GM18498 (cell line): ENCODE results near the gene ANKS1A.
"Not testable (repeated sequence)": the region's sequence is repeated elsewhere in the genome, so short reads cannot be mapped to it uniquely, and the experiment has no call there.

Experiments
- ATAC-seq: cut with Tn5 transposase; IDR thresholded peaks from one replicate; pipeline ENCODE4 v1.9.1; 2021; ENCODE audit warnings: mild to moderate bottlenecking, moderate library complexity; ENCODE audit not compliant: unreplicated experiment

ANKS1A gene

GRCh38 chr6:34916348-34916967, 27.4 kb downstream of the ANKS1A start:
- no peak for ATAC-seq

GRCh38 chr6:34917626-34918285, 28.7 kb downstream of the ANKS1A start:
- ATAC-seq, result no peak

DNA sequence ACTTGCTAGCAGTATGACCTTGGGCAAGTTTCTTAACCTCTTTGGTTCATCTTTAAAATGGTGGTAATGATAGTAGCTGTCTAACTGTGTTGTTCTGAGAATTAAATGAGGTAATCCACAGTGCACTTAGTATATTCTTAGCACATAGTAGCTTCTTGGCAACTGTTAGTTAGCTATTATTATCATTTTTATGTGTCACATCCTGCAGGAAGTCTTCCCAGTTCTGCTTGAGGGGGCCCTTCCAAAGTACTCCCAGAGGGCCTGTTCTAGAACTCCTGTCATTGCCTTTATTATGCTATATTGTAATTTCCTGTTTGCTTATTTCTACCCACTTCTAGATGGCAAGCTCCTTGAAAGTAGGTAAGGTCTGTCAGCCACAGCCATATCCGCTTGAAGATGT, 30.6 kb downstream of the ANKS1A start:
- ATAC-seq, result no peak

DNA sequence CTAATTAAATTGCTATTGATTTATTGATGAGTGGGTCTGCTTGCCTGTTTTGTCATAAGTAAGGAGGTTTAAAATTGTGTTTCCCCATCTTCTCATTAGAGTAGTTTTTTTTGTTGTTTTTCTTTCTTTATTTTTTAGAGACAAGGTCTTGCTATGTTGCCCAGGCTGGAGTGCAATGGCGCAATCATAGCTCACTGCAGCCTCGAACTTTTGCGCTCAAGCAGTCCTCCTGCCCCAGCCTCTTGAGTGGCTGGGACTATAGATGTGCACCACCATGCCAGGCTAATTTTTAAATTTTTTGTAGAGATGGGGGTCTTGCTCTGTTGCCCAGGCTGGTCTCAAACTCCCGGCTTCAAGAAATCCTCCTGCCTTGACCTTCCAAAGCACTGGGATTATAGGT, 31.0 kb downstream of the ANKS1A start:
- ATAC-seq, result no peak

- no peak for ATAC-seq
These were observed 33.2 kb downstream of the ANKS1A start for GRCh38 chr6:34922177-34922663.

DNA sequence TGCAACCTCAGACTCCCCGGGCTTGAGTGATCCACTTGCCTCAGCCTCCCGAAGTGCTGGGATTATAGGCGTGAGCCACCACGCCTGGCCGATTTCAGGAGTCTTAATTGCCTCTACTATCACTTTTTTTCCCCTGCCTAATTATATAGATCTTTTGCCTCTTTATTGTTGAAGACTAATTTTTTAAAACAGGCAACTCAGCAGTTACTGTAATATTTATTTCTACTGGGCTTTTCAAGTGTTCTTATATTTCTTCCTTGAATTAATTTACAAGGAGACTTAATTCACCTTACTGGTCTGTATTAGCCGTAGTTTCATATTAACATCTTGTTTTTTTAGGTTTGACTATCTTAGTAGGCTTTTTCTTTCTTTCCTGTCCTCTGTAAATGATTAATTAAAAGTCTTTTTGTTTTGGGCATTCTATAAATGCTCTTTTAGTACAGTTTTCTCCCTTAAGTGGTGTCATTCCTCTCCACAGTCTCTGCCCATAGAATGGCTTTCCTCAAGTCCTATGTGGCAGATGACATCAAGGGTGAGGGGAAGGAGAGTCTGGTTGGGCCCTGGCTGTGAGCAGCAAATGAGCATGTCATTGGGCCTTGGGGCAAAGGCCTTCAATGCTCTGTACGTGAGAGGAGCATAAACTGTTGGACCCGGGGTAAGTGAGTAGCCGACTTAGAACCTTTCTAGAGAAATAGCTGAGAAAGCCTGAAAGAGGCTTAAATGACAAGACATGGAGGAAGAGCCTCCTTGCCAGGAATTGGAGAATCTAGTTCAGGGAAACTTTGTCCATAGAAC, 36.0 kb downstream of the ANKS1A start:
- no peak for ATAC-seq

GRCh38 chr6:34926655-34927054, 37.6 kb downstream of the ANKS1A start:
- no peak for ATAC-seq

DNA sequence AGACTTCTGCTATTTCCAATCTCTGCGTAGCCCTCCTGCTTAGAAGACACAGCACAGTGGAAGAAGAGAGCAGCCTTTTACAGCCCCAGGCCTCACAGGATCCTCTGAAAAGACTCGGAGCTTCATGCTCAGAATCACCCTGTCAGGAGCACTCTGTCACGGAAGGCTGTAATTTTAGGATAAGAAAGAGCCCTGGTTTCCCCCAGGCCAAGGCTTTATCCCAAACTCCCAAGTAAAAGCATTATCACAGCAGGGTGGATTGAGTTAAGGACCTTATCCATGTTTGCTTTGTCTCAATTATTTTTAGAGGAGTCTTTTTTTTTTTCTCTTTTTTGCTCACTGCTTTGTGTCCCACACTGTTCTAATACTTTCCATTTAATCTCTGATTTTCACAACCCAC, 39.2 kb downstream of the ANKS1A start:
- no peak for ATAC-seq

DNA sequence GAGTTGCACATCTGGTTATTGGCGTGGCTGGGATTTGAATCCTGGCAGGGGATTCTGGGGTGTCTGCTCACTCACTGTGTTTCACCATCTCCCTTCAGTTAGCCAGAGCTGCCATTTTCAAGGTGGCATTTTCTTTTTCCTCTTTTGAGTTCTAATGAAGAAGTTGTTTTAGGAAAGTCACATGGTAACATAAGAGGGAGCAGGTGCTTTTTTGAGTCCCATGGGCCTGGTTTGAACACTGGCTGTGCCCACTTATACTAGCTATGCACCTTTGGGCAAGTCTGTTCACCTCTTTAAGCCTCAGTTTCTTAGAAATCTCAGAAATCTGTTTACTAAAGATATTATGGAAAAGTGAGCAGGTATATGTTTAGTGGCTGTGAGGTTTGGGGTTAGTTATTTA, 39.6 kb downstream of the ANKS1A start:
- ATAC-seq, result no peak

- no peak for ATAC-seq
These were observed 40.4 kb downstream of the ANKS1A start for GRCh38 chr6:34929241-34929978.

GRCh38 chr6:34930221-34930620, 41.2 kb downstream of the ANKS1A start:
- no peak for ATAC-seq

DNA sequence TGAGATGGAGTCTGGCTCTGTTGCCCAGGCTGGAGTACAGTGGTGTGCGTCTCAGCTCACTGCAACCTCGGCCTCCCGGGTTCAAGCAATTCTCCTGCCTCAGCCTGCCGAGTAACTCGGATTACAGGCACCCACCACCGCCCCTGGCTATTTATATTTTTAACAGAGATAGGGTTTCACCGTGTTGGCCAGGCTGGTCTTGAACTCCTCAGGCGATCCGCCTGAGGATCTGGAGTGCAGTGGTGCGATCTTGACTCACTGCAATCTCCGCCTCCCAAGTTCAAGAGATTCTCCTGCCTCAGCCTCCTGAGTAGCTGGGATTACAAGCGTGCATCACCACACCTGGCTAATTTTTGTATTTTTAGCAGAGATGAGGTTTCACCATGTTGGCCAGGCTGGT, 43.1 kb downstream of the ANKS1A start:
- not testable (repeated sequence) for ATAC-seq

GRCh38 chr6:34934516-34934915, 45.5 kb downstream of the ANKS1A start:
- ATAC-seq, result no peak

GRCh38 chr6:34938268-34938667, 49.2 kb downstream of the ANKS1A start:
- no peak for ATAC-seq

- no peak for ATAC-seq
These were observed 51.0 kb downstream of the ANKS1A start for GRCh38 chr6:34940030-34940434.

- ATAC-seq, result no peak
These were observed 52.4 kb downstream of the ANKS1A start for GRCh38 chr6:34941421-34941820.

DNA sequence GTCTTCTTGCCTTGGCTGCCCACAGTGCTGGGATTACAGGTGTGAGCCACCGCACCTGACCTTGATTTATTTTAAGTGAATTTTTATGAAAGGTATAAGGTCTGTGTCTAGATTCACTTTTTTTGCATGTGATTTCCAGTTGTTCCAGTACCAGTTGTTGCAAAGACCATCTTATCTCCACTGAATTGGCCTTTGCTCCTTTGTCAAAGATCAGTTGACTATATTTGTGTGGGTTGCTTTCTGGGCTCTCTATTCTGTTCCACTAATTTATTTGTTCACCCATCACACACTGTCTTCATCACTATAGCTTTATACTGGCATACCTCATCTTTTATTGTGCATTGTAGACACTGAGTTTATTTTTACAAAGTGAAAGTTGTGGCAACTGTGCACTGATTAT, 56.3 kb downstream of the ANKS1A start:
- no peak for ATAC-seq

DNA sequence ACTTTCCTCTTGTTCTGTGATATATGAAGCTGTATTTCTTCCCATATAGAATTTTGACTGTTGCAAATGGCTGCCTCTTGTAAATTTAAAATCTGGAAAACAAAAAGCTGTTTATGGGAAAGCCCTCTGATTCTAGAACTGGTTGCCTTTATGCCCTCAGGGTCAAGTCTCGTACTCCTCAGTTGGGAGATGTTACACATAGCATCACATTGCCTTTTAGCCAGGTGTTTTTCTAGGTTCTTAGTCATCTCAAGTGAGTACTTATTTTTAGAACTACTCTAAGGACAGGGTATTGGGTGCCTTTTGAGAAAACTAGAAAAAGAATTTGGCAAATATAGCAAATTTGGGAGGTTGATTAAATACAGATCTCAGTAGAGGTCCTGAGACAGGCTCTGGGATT, 58.5 kb downstream of the ANKS1A start:
- ATAC-seq, result no peak

DNA sequence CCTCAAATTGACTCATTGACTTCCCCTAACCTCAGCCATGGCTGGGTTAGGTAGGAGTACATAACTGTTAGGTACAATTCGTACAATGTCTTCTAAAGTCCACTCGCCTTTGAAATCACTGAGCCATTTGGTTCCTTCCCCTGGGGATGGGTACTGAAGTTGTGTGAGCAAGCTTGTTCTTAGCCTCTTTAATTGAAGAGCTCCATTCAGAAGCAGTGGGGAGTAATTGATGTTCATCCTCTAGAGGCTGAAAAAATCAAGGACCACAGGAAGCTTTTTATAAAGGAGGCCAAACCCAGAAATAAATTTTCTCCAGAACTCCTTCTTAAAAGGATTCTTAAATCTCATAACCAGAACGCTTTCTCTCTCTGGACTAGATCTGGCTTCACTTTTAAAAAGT, 60.6 kb downstream of the ANKS1A start:
- no peak for ATAC-seq

DNA sequence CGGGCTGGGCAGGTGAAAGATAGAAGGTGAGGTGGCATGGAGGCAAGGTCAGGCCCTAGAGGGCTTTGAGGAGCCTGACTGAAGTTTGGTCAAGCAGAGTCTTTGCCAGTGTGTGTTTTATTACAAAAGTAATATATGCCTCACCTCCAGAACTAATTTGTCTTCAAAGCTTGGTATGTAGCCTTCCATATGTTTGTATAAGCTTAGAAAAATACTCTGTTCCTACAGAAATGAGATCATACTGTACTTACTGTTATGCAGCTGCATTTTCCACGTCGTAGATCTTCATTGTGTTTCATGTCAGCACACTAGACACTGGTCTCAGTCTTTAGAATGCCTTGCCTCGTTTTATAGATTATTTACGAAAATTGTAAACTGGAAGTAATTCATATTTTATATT, 61.8 kb downstream of the ANKS1A start:
- no peak for ATAC-seq

DNA sequence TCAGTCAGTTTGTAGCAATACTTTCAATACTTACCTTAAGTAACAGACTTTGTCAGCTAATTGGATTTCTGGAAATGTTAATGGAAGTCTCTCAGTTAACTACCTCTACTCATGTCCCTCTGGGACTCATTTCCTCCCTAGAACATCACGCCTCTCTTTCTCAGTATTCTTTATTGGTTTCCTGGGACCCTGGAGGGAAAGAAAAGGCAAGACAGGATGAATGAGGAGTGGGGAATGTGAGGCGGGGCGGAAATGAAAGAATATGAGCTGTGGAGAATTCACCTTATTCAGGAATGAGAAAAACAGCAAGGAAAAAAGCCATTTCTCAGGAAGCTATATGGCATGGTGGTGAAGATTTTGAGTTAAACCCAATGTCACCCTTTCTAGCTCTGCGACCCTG, 62.7 kb downstream of the ANKS1A start:
- no peak for ATAC-seq
